HG03039 (cell line): ENCODE measurements around the gene MAST1.
A peak's percentile ranks its signal among the peaks of the same experiment; 100 is the strongest.
"Not testable (repeated sequence)": the region's sequence is repeated elsewhere in the genome, so short reads cannot be mapped to it uniquely, and the experiment has no call there.

Experiments
- ATAC-seq: cut with Tn5 transposase; IDR thresholded peaks from one replicate; pipeline ENCODE4 v1.9.1; 2021; ENCODE audit warnings: mild to moderate bottlenecking, moderate library complexity; ENCODE audit not compliant: unreplicated experiment

The MAST1 gene

GRCh38 chr19:12800923-12801465 is 37.3 kb upstream of the MAST1 start:
- no peak for ATAC-seq

GRCh38 chr19:12801466-12802266 is 36.6 kb upstream of the MAST1 start, which contains the start of the genes PRDX2 and THSD8:
TSS of gene PRDX2 (minus strand) at chr19:12801800. CDS start at chr19:12801261, 539 bp downstream.
TSS of gene THSD8 (plus strand) at chr19:12802069. CDS start at chr19:12802072, 3 bp downstream.
- no peak for ATAC-seq

GRCh38 chr19:12802267-12803106 is 35.8 kb upstream of the MAST1 start:
- ATAC-seq: no peak

- no peak for ATAC-seq
These were observed 34.3 kb upstream of the MAST1 start for GRCh38 chr19:12804051-12804450.

- peak; percentile 66 for ATAC-seq
These were observed 31.9 kb upstream of the MAST1 start, which contains the start of gene RNASEH2A for GRCh38 chr19:12806242-12807081. TSS of gene RNASEH2A (plus strand) at chr19:12806584. CDS start at chr19:12806674, 90 bp downstream.

GRCh38 chr19:12815088-12815487 is 23.2 kb upstream of the MAST1 start:
- no peak for ATAC-seq

- ATAC-seq: not testable (repeated sequence)
These were observed 21.1 kb upstream of the MAST1 start for GRCh38 chr19:12817188-12817587.

GRCh38 chr19:12817810-12818209 is 20.5 kb upstream of the MAST1 start:
- not testable (repeated sequence) for ATAC-seq

- ATAC-seq: no peak
These were observed 16.6 kb upstream of the MAST1 start for GRCh38 chr19:12821761-12822160.

GRCh38 chr19:12825254-12826131 is 12.8 kb upstream of the MAST1 start:
- ATAC-seq: no peak

- no peak for ATAC-seq
These were observed 9.8 kb upstream of the MAST1 start for GRCh38 chr19:12828494-12828893.

- no peak for ATAC-seq
These were observed 4.9 kb upstream of the MAST1 start for GRCh38 chr19:12833418-12833737.

GRCh38 chr19:12833738-12834565 is 4.4 kb upstream of the MAST1 start:
- no peak for ATAC-seq

- no peak for ATAC-seq
These were observed 3.8 kb upstream of the MAST1 start, which contains the start of gene RTBDN for GRCh38 chr19:12834566-12834943. TSS of gene RTBDN (minus strand) at chr19:12834579. CDS start at chr19:12829979, 4,600 bp downstream.

- no peak for ATAC-seq
These were observed 3.1 kb upstream of the MAST1 start for GRCh38 chr19:12834976-12835757.

- no peak for ATAC-seq
These were observed 1.8 kb upstream of the MAST1 start for GRCh38 chr19:12836529-12836863.

GRCh38 chr19:12837225-12837624 is 1.1 kb upstream of the MAST1 start:
- no peak for ATAC-seq
